ENCODE measurements around the gene ACAT1. TPM values are rescaled to one million over a fixed set of nuclear protein-coding genes. Genes with fewer than 3 reads are reported as not detected.
"Not testable (repeated sequence)": the region's sequence is repeated elsewhere in the genome, so short reads cannot be mapped to it uniquely, and the experiment has no call there.

The ACAT1 gene
- total RNA-seq, 1 experiment from 2014 or later = 212 TPM

DNA sequence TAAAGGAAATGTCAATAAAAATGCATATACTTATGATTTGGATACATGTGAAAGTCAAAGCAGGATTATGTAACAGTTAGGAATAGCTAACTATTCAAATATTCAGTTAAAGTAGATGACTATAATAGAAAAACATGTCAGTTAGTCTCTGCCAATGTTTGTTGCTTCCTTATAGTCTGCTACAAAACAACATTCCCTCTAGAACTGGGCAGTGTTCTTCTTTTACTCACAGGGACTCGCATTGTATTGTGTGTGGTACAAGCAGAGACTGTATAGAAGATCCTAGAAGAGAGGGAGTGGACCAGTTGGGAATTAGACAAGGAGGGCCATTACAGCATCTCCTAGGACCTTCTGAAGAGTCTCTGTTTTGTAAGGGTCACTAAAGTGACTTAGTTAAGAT lies 10.6 kb downstream of the ACAT1 start:
- ChIA-PET POLR2A (ENCODE audit: unreplicated experiment) (no interaction called here), CTCF (no interaction called here)
- H3F3A ChIP-seq (ENCODE audit: low read length, unreplicated experiment) = no peaks in the 10 kb centered on the region
- no peak overlapping the region for H3K27ac ChIP-seq (ENCODE audit: low read length)
- no peaks in the 10 kb centered on the region for H3K9me3 ChIP-seq (ENCODE audit: low read length)
- intact Hi-C loops (cut with micrococcal nuclease) = no loop called here
- no peak for TF ChIP-seq EZH2 (IDR thresholded peaks at IDR 0.05; ENCODE audit: low read length, unreplicated experiment)
- TF ChIP-seq, protein P1, sequence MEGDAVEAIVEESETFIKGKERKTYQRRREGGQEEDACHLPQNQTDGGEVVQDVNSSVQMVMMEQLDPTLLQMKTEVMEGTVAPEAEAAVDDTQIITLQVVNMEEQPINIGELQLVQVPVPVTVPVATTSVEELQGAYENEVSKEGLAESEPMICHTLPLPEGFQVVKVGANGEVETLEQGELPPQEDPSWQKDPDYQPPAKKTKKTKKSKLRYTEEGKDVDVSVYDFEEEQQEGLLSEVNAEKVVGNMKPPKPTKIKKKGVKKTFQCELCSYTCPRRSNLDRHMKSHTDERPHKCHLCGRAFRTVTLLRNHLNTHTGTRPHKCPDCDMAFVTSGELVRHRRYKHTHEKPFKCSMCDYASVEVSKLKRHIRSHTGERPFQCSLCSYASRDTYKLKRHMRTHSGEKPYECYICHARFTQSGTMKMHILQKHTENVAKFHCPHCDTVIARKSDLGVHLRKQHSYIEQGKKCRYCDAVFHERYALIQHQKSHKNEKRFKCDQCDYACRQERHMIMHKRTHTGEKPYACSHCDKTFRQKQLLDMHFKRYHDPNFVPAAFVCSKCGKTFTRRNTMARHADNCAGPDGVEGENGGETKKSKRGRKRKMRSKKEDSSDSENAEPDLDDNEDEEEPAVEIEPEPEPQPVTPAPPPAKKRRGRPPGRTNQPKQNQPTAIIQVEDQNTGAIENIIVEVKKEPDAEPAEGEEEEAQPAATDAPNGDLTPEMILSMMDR (conservative IDR thresholded peaks at IDR 0.05; ENCODE audit: low read depth, low read length) = no peak
- TF ChIP-seq EZH2phosphoT487 (IDR thresholded peaks at IDR 0.05; ENCODE audit: borderline replicate concordance, low read length) = no peak
- H3K9ac ChIP-seq (ENCODE audit: low read length) = no peak overlapping the region
- peaks cover 8% of the 10 kb centered on the region for H3K79me2 ChIP-seq (ENCODE audit: low read length)
- no peak for ATAC-seq
- no TSS peak for BruUV-seq (replicated peaks)
- H3K4me1 ChIP-seq (ENCODE audit: insufficient read depth, low read length) = 0 out of 2 replicates have a peak, but pooled peaks cover 3% of the 10 kb centered on the region
- no peak overlapping the region for H2AFZ ChIP-seq (ENCODE audit: low read length)
- no peak overlapping the region for H3K4me2 ChIP-seq (ENCODE audit: low read length)
- no peaks in the 10 kb centered on the region for H3K27me3 ChIP-seq (ENCODE audit: low read length)
- peaks cover 16% of the 10 kb centered on the region for H3K36me3 ChIP-seq (ENCODE audit: low read depth, low read length)
- no peaks in the 10 kb centered on the region for H4K20me1 ChIP-seq (ENCODE audit: low read length)
- no peak for DNase-seq
- H3K9me2 ChIP-seq (replicated peaks; ENCODE audit: low read length) = no peaks in the 10 kb centered on the region
- H3K4me3 ChIP-seq (ENCODE audit: low read length) = no peak overlapping the region

- H2AFZ ChIP-seq (ENCODE audit: low read length); H3K4me1 ChIP-seq (ENCODE audit: insufficient read depth, low read length); H3K27ac ChIP-seq (ENCODE audit: low read length); H3K9me2 ChIP-seq (replicated peaks; ENCODE audit: low read length); H3K27me3 ChIP-seq (ENCODE audit: low read length); H3K9me3 ChIP-seq (ENCODE audit: low read length); H3K4me2 ChIP-seq (ENCODE audit: low read length); H3K4me3 ChIP-seq (ENCODE audit: low read length); BruUV-seq (replicated peaks); H3K79me2 ChIP-seq (ENCODE audit: low read length); H3K9ac ChIP-seq (ENCODE audit: low read length); H4K20me1 ChIP-seq (ENCODE audit: low read length); CTCF ChIA-PET; DNase-seq; H3F3A ChIP-seq (ENCODE audit: low read length, unreplicated experiment); intact Hi-C loops (cut with micrococcal nuclease): not testable (repeated sequence)
- peaks cover 18% of the 10 kb centered on the region for H3K36me3 ChIP-seq (ENCODE audit: low read depth, low read length)
- 0 out of 2 replicates have a peak, but pooled peaks have one; percentile 31 for ATAC-seq
- POLR2A ChIA-PET (ENCODE audit: unreplicated experiment) = interaction anchor here (0.6 kb wide), 1 partner anchor 90 kb away, joined by 3 read pairs; the partner anchor contains the start of genes ATM and NPAT
Measured at GRCh38 chr11:108132993-108133538, 11.7 kb downstream of the ACAT1 start.

- CTCF ChIA-PET = no interaction called here
Measured at GRCh38 chr11:108135845-108136544, 14.6 kb downstream of the ACAT1 start.

More at GRCh38 chr11:108135845-108136544, 14.6 kb downstream of the ACAT1 start:
- DNase-seq = peak; percentile 57
- no peak overlapping the region for H3K4me2 ChIP-seq (ENCODE audit: low read length)
- no peaks in the 10 kb centered on the region for H3F3A ChIP-seq (ENCODE audit: low read length, unreplicated experiment)
- no peaks in the 10 kb centered on the region for H4K20me1 ChIP-seq (ENCODE audit: low read length)
- no peaks in the 10 kb centered on the region for H3K27me3 ChIP-seq (ENCODE audit: low read length)
- TF ChIP-seq EZH2 (IDR thresholded peaks at IDR 0.05; ENCODE audit: low read length, unreplicated experiment) (no peak), EZH2phosphoT487 (IDR thresholded peaks at IDR 0.05; ENCODE audit: borderline replicate concordance, low read length) (no peak)
- TF ChIP-seq, protein P1 (conservative IDR thresholded peaks at IDR 0.05; ENCODE audit: low read depth, low read length) = peak; percentile 59
- H3K4me1 ChIP-seq (ENCODE audit: insufficient read depth, low read length) = 0 out of 2 replicates have a peak, but pooled peaks cover 3% of the 10 kb centered on the region
- BruUV-seq (replicated peaks) = no TSS peak
- no peak overlapping the region for H3K9ac ChIP-seq (ENCODE audit: low read length)
- POLR2A ChIA-PET (ENCODE audit: unreplicated experiment) = no interaction called here
- no peaks in the 10 kb centered on the region for H3K79me2 ChIP-seq (ENCODE audit: low read length)
- peak; percentile 49 for ATAC-seq
- no peak overlapping the region for H3K27ac ChIP-seq (ENCODE audit: low read length)
- H3K9me3 ChIP-seq (ENCODE audit: low read length) = no peaks in the 10 kb centered on the region
- H3K36me3 ChIP-seq (ENCODE audit: low read depth, low read length) = peaks cover 33% of the 10 kb centered on the region
- H3K4me3 ChIP-seq (ENCODE audit: low read length) = no peak overlapping the region
- H2AFZ ChIP-seq (ENCODE audit: low read length) = no peak overlapping the region
- H3K9me2 ChIP-seq (replicated peaks; ENCODE audit: low read length) = no peaks in the 10 kb centered on the region
- intact Hi-C loops (cut with micrococcal nuclease) = loop anchor here (5.0 kb wide), 1 partner anchor 521 kb away; no protein-coding TSS in a partner anchor
